ENCODE results near the gene MTX1.
"Not testable (repeated sequence)": the region's sequence is repeated elsewhere in the genome, so short reads cannot be mapped to it uniquely, and the experiment has no call there.

DNA sequence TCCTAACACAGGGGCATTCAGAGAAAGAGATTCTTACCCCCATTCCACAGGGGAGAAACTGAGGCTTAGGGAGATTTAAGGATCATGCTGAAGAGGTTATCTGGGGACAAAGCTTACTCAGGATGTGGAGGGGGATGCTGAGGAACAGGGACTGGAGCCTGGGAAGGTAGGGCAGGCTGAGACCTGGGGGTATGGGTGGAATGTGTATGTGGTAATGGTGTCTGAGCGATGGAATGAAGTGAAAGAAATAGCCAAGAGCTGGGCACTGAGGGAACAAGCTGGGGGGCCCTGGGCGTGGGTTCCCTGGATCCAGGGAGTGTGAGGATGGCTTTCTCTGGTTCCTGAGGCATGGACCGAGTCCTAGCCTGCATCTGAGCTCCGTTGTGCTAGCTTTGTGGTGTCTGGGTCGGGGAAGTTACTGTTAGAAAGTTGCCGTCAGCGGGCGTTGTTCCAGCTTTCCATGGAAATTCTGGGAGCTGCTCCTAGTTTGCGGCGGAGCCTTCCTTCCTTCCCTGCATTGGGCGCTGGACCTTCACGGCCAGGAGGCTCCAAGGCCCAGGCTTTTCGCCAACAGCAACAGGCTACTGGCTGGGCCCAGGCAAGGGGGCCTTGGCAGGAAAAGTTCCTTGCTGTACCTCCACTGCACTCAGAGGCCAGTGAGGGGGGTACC lies 3.0 kb downstream of the MTX1 start:
- TF ChIP-seq, protein P1, sequence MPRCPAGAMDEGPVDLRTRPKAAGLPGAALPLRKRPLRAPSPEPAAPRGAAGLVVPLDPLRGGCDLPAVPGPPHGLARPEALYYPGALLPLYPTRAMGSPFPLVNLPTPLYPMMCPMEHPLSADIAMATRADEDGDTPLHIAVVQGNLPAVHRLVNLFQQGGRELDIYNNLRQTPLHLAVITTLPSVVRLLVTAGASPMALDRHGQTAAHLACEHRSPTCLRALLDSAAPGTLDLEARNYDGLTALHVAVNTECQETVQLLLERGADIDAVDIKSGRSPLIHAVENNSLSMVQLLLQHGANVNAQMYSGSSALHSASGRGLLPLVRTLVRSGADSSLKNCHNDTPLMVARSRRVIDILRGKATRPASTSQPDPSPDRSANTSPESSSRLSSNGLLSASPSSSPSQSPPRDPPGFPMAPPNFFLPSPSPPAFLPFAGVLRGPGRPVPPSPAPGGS (IDR thresholded peaks at IDR 0.05) = not testable (repeated sequence)
- not testable (repeated sequence) for TF ChIP-seq EP300 (IDR thresholded peaks at IDR 0.05)
